GM12872 (cell line): ENCODE measurements around the gene TEKT2.

ENCODE experiments used
- CTCF ChIP-seq: IDR thresholded peaks from 3 replicates; pipeline ENCODE4 v1.5.1; 2011; ENCODE audit warnings: low read depth, mild to moderate bottlenecking, low read length, moderate library complexity; ENCODE audit not compliant: insufficient read depth

Gene TEKT2

GRCh38 chr1:36083635-36084496, at the start of gene TEKT2:
Gene TEKT2 (plus strand): TSS chr1:36084094. CDS start chr1:36084922, 828 bp downstream.
- no peak for TF ChIP-seq CTCF

GRCh38 chr1:36034692-36035091, 49.2 kb upstream of the TEKT2 start:
- TF ChIP-seq CTCF = no peak

GRCh38 chr1:36035154-36035553, 48.7 kb upstream of the TEKT2 start:
- no peak for TF ChIP-seq CTCF

- TF ChIP-seq CTCF = no peak
These were observed 43.7 kb upstream of the TEKT2 start for GRCh38 chr1:36040238-36040637.

GRCh38 chr1:36051821-36052220, 32.1 kb upstream of the TEKT2 start:
- no peak for TF ChIP-seq CTCF

GRCh38 chr1:36053978-36054377, 29.9 kb upstream of the TEKT2 start:
- no peak for TF ChIP-seq CTCF

- no peak for TF ChIP-seq CTCF
These were observed 28.2 kb upstream of the TEKT2 start for GRCh38 chr1:36055706-36056105.
